Measurements from ENCODE around the gene DUSP12. TPM values are rescaled to one million over a fixed set of nuclear protein-coding genes. Genes with fewer than 3 reads are reported as not detected.

Gene DUSP12
- total and polyA plus RNA-seq, 2 experiments from 2014 or later, result 35.4 to 47.9 TPM

DNA sequence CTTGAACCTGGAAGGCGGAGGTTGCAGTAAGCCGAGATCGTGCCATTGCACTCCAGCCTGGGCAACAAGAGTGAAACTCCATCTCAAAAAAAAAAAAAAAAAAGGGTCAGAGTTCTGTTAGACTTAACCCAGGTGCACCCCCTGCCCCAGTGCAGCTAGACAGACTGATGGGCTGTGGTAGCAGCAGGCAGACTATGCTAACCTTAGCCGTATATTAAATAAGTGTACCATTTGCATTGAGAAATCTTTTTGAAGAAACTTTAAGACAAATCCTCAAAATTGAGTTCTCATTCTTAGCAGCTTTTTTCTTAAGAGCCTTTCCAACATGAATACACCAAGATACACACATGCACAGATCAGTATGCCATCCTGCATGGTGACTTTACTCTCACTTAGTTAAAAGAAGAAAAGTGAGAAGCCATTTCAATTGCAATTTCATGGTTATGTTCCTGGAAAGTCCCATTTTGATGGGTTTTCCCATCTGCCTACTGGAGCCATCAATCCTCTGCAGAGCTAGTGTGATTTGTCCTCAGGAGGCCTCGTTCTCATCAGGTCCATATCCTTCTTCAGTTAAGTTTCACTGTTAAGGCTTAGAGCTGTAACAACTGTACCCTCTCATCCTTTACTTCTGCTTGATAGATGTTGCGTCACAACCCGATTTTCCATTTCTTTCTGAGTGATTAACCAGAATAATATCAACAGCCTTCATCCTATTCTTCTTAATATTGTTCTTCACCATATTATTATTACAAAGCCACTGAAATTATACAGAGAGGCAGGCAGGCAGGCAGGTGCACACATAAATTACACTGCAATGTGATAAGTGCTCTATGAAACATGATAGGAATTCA is 21.0 kb upstream of the DUSP12 start:
- H2AFZ ChIP-seq, result peak overlapping the region; percentile 47
- peak overlapping the region; percentile 98 for H3K4me2 ChIP-seq
- H3K27me3 ChIP-seq, result no peaks in the 10 kb centered on the region
- no peaks in the 10 kb centered on the region for H3K9me2 ChIP-seq (replicated peaks; ENCODE audit: insufficient read depth)
- H3K4me3 ChIP-seq, result no peak overlapping the region
- no peaks in the 10 kb centered on the region for H3K36me3 ChIP-seq (replicated peaks; ENCODE audit: insufficient read depth, low read depth)
- H3K4me1 ChIP-seq (ENCODE audit: insufficient read depth), result no peaks in the 10 kb centered on the region
- DNase-seq (ENCODE audit: low spot score), result no peak
- no peaks in the 10 kb centered on the region for H3K9me3 ChIP-seq (ENCODE audit: low read depth)
- H4K20me1 ChIP-seq (ENCODE audit: insufficient read depth, poor library complexity, severe bottlenecking), result no peaks in the 10 kb centered on the region
- H3K27ac ChIP-seq, result peak overlapping the region; percentile 44
- TF ChIP-seq EZH2phosphoT487 (IDR thresholded peaks at IDR 0.05; ENCODE audit: low read depth, severe bottlenecking, unreplicated experiment) (no peak), EZH2 (IDR thresholded peaks at IDR 0.05; ENCODE audit: borderline replicate concordance) (no peak)
- TF ChIP-seq, protein P1, sequence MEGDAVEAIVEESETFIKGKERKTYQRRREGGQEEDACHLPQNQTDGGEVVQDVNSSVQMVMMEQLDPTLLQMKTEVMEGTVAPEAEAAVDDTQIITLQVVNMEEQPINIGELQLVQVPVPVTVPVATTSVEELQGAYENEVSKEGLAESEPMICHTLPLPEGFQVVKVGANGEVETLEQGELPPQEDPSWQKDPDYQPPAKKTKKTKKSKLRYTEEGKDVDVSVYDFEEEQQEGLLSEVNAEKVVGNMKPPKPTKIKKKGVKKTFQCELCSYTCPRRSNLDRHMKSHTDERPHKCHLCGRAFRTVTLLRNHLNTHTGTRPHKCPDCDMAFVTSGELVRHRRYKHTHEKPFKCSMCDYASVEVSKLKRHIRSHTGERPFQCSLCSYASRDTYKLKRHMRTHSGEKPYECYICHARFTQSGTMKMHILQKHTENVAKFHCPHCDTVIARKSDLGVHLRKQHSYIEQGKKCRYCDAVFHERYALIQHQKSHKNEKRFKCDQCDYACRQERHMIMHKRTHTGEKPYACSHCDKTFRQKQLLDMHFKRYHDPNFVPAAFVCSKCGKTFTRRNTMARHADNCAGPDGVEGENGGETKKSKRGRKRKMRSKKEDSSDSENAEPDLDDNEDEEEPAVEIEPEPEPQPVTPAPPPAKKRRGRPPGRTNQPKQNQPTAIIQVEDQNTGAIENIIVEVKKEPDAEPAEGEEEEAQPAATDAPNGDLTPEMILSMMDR (IDR thresholded peaks at IDR 0.05; ENCODE audit: poor library complexity), result no peak
- no peaks in the 10 kb centered on the region for H3K79me2 ChIP-seq
- 78% methylated on average over 6 of the region's 7 CpGs for WGBS (ENCODE audit: low lambda C conversion rate, missing lambda C conversion rate)

DNA sequence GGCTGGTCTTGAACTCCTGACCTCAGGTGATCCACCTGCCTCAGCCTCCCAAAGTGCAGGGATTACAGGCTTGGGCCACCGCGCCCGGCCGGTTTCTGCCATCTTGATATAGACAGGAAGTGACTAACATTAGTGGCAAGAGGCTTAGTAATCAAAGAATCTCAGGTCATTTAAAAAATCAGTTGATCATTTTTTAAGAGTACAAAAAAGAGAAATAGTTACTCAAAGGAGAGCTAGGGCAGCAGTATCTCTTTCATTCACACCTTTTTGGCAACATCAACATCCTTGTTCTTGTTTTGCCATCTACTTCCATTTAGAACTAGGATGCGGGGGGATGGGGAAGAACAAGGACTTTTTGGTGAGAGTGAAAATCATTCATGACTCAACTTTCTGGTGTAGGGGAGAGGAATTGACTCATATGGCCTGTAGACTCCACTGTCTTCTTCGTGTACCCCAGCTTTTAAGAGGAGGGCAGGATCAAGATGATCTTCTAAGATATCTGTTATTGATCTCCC is 19.5 kb upstream of the DUSP12 start:
- H3K4me2 ChIP-seq, result no peak overlapping the region

DNA sequence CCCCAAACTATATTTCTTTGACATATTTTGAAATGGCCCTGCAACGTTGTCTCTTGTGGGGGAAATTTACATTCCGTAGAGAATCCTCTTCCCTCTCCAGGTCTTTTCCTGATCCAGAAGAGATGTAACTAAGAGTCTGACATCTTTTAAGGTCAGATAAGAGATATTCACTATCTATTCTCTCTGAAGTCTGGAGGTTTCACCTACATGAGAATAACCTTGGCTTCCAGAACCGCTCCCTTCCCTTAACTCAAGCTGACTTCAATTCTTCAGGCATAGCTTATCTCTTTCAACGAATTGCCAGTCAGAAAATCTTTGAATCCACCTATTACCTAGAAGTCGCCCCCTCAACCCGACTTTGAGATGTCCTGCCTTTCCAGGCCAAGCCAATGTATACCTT is 18.3 kb upstream of the DUSP12 start:
- no peak overlapping the region for H3K4me2 ChIP-seq
- no peaks in the 10 kb centered on the region for H3K4me1 ChIP-seq (ENCODE audit: insufficient read depth)
- no peaks in the 10 kb centered on the region for H4K20me1 ChIP-seq (ENCODE audit: insufficient read depth, poor library complexity, severe bottlenecking)
- no peaks in the 10 kb centered on the region for H3K79me2 ChIP-seq
- no peaks in the 10 kb centered on the region for H3K9me2 ChIP-seq (replicated peaks; ENCODE audit: insufficient read depth)
- H3K36me3 ChIP-seq (replicated peaks; ENCODE audit: insufficient read depth, low read depth), result no peaks in the 10 kb centered on the region
- no peak for DNase-seq (ENCODE audit: low spot score)
- no peak overlapping the region for H3K4me3 ChIP-seq
- no peak overlapping the region for H3K27ac ChIP-seq
- H2AFZ ChIP-seq, result no peak overlapping the region
- WGBS (ENCODE audit: low lambda C conversion rate, missing lambda C conversion rate), result 63% methylated on average over 6 of the region's 6 CpGs
- no peaks in the 10 kb centered on the region for H3K9me3 ChIP-seq (ENCODE audit: low read depth)
- H3K27me3 ChIP-seq, result no peaks in the 10 kb centered on the region
- no peak for TF ChIP-seq EZH2phosphoT487 (IDR thresholded peaks at IDR 0.05; ENCODE audit: low read depth, severe bottlenecking, unreplicated experiment)
- TF ChIP-seq EZH2 (IDR thresholded peaks at IDR 0.05; ENCODE audit: borderline replicate concordance), result no peak
- TF ChIP-seq, protein P1 (IDR thresholded peaks at IDR 0.05; ENCODE audit: poor library complexity), result no peak

More for the DNA sequence above, 19.5 kb upstream of the DUSP12 start:
- no peak for DNase-seq (ENCODE audit: low spot score)
- no peak for TF ChIP-seq EZH2phosphoT487 (IDR thresholded peaks at IDR 0.05; ENCODE audit: low read depth, severe bottlenecking, unreplicated experiment)
- TF ChIP-seq, protein P1 (IDR thresholded peaks at IDR 0.05; ENCODE audit: poor library complexity), result no peak
- no peak for TF ChIP-seq EZH2 (IDR thresholded peaks at IDR 0.05; ENCODE audit: borderline replicate concordance)
- Histone ChIP-seq H3K36me3 (replicated peaks; ENCODE audit: insufficient read depth, low read depth) (no peaks in the 10 kb centered on the region), H3K27me3 (no peaks in the 10 kb centered on the region), H3K4me1 (ENCODE audit: insufficient read depth) (no peaks in the 10 kb centered on the region), H3K9me2 (replicated peaks; ENCODE audit: insufficient read depth) (no peaks in the 10 kb centered on the region), H4K20me1 (ENCODE audit: insufficient read depth, poor library complexity, severe bottlenecking) (no peaks in the 10 kb centered on the region), H3K79me2 (no peaks in the 10 kb centered on the region), H3K9me3 (ENCODE audit: low read depth) (no peaks in the 10 kb centered on the region), H3K4me3 (no peak overlapping the region), H3K27ac (no peak overlapping the region), H2AFZ (no peak overlapping the region)
- WGBS (ENCODE audit: low lambda C conversion rate, missing lambda C conversion rate), result 88% methylated on average over 6 of the region's 6 CpGs
